Uterus (tissue), 4 donors: ENCODE results near the gene RMND5A. TPM values are rescaled to one million over a fixed set of nuclear protein-coding genes. Genes with fewer than 3 reads are reported as not detected.
"Not testable (repeated sequence)": the region's sequence is repeated elsewhere in the genome, so short reads cannot be mapped to it uniquely, and the experiment has no call there.

Source experiments
- DNase-seq, 2 donors: peaks; one replicate each; pipeline ENCODE4 v3.0.0-alpha.2; 2019 to 2020
- H3K27ac ChIP-seq, 2 donors: fragments of 200-600 bp; sonication (generic); 1 replicate in 1 of 2; 2 replicates in 1 of 2; pipeline ENCODE4 v1.5.1; 2016 to 2018
- H3K27me3 ChIP-seq, 2 donors: fragments of 200-600 bp; sonication (generic); one replicate each; pipeline ENCODE4 v1.5.1; 2018 to 2019; ENCODE audit warnings: control low read depth in 1 of 2
- H3K36me3 ChIP-seq, 2 donors: fragments of 200-600 bp; sonication (generic); one replicate each; pipeline ENCODE4 v1.5.1; 2019; ENCODE audit warnings: control low read depth in 1 of 2
- H3K4me1 ChIP-seq, 2 donors: fragments of 200-600 bp; sonication (generic); one replicate each; pipeline ENCODE4 v1.5.1; 2018 to 2019; ENCODE audit warnings: control low read depth in 1 of 2
- H3K4me3 ChIP-seq, 2 donors: fragments of 200-600 bp; sonication (generic); 1 replicate in 1 of 2; 2 replicates in 1 of 2; pipeline ENCODE4 v1.5.1; 2018 to 2019; ENCODE audit warnings: mild to moderate bottlenecking in 1 of 2
- H3K9me3 ChIP-seq, 2 donors: fragments of 200-600 bp; sonication (generic); one replicate each; pipeline ENCODE4 v1.5.1; 2019; ENCODE audit warnings: control low read depth in 1 of 2
- CTCF ChIP-seq, 4 experiments: fragments of 200-600 bp in 2 of 4; fragments of 450-650 bp in 2 of 4; sonication (generic) in 2 of 4; IDR thresholded peaks; one replicate each; pipeline ENCODE4 v1.5.1; 2016 to 2019; ENCODE audit warnings: antibody characterized with exemption in 4 of 4, mild to moderate bottlenecking in 2 of 4, moderate library complexity in 1 of 4
- POLR2A ChIP-seq, 2 donors: fragments of 450-650 bp; IDR thresholded peaks; one replicate each; pipeline ENCODE4 v1.6.1; 2016; ENCODE audit warnings: antibody characterized with exemption in 2 of 2, mild to moderate bottlenecking in 1 of 2, moderate library complexity in 1 of 2
- intact Hi-C: fragments of 100-400 bp; cut with DNase I; formaldehyde crosslinking; loops from one replicate; pipeline ENCODE4 v1.15.1; 2023; ENCODE audit warnings: low total_unique reads
- total RNA-seq, 4 donors: library from RNA; depleted of rRNA in 3 of 4; stranded (reverse); fragments of >200 nt in 3 of 4; gene quantifications; one replicate each; pipeline versions ENCODE4 v1.1.0 to v1.2.4, GENCODE V29; 2014 to 2023
- donor health status: DM: yes; HTN: yes; CAD: no.

RMND5A gene, protein sequence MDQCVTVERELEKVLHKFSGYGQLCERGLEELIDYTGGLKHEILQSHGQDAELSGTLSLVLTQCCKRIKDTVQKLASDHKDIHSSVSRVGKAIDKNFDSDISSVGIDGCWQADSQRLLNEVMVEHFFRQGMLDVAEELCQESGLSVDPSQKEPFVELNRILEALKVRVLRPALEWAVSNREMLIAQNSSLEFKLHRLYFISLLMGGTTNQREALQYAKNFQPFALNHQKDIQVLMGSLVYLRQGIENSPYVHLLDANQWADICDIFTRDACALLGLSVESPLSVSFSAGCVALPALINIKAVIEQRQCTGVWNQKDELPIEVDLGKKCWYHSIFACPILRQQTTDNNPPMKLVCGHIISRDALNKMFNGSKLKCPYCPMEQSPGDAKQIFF
- 10 to 100 TPM; 33.6 to 71.5 (median 38.0) TPM for total RNA-seq

DNA sequence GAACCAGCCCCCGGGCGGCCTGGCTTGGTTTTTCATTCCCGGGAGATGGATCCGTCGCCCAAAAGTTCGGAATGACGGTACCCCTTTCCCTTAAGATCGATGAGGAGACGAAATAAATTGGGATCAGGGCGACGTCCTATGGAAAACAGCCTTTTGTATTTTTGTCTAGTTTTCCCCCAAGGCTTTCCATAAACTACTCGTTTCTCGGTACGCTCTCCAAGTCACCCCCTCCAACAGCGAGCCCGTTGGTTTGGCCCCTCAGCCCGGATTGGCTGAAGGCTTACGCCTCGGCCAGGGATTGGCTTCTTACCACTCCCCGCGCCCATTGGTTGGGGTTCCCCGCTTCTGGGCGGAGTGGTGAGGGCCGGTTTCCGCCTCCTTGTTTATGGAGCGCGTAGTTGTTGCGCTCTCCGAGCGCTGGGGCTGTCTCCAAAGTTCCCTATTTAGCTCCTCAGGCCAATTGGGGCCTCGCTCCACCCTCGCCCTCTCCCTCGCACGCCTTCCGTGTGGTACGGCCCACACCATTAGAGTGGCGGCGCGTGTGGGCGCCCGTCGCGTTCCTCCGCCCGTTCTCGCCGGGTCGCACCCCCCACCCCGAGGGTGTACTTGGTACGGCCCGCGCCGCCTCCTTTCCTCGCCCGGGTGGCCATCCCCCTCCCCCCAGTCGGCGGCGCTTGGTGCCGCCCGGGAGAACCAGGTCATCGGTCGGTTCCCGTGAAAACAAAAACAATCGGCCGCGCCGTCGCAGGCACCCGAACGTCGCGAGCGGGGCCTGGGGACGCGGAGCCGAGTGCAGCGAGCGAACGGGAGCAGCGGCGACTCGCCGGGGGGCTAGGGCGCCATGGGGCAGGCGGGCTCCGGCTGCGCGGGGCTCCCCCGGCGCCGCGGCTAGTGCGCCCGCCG lies at the start of gene RMND5A:
TSS of gene RMND5A (plus strand) at position 655 of the 903 bp plus-strand sequence. CDS start 377 bp downstream, outside the sequence.
- H3K27me3 ChIP-seq, intact Hi-C loops, H3K4me1 ChIP-seq, H3K36me3 ChIP-seq, H3K9me3 ChIP-seq: not testable (repeated sequence)
- peak; percentile 74 to 80 for TF ChIP-seq POLR2A (IDR thresholded peaks at IDR 0.05)
- peak within 1 kb of the TSS; percentile 90 to 92 for H3K27ac ChIP-seq
- peak within 1 kb of the TSS; percentile 33 to 69 for H3K4me3 ChIP-seq
- DNase-seq = peak; percentile 93 to 95

DNA sequence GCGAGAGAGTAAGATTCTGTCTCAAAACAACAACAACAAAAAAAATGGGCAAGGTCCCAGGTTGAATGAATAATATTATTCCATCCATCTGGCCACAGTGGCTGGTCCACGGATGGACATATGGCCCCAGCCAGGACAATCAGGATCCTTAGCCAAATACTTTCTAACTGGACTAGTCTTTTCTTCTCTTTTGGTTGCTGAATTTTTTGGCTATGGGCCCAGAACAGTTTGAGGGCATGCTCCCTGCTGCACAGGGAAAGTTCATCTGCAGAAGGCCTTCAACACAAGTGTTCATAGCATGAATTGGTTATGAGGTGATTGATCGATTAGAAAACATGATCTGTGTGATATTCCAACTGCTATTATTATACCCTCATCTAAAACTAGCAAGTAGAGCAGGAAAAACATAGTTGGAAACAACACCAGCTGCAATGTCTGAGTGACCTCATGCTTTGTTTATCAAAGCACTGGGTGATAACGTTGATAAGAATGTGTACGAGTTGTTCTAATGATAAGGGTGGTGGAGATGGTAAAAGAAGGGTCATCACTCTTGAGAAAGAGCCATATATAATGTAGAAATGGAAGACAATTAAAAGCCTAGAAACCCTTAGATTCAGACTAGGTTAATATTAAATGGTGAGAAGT lies 48.6 kb upstream of the RMND5A start:
- Histone ChIP-seq H3K4me1 (no peaks in the 10 kb centered on the region), H3K4me3 (no peak overlapping the region), H3K27ac (peak overlapping the region; percentile 36 to 48), H3K27me3 (no peaks in the 10 kb centered on the region), H3K9me3 (no peaks in the 10 kb centered on the region), H3K36me3 (no peaks in the 10 kb centered on the region)
- DNase-seq = peak in 1 of 2 donors; percentile 17
- intact Hi-C loops = no loop called here
- TF ChIP-seq POLR2A (IDR thresholded peaks at IDR 0.05) (no peak), CTCF (IDR thresholded peaks at IDR 0.05) (no peak)

DNA sequence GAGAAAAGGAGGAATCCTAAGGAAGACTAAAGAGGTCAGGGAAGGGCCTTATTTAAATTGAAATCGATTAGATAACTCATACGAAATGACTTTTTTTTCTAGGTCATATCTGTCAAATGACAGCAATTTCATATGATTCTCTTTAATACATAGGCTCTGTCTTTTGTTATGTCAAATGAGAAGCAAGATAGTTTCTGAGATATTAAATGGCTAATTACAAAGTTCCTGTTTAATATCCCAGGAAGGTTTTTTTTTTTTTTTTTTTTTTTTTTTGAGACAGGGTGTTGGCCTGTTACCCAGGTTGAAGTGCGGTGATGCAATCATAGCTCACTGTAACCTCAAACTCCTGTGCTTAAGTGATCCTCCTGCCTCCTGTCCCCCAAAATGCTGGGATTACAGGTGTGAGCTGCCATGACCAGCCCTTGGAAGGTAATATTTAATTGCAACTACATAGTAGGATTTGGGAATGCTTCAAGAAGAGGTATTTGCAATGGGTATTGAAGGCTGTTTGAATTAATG lies 48.0 kb upstream of the RMND5A start:
- no peak for DNase-seq
- Histone ChIP-seq H3K9me3 (no peaks in the 10 kb centered on the region), H3K4me3 (no peak overlapping the region), H3K27me3 (no peaks in the 10 kb centered on the region), H3K36me3 (no peaks in the 10 kb centered on the region), H3K27ac (peak overlapping the region; percentile 36 to 48), H3K4me1 (no peaks in the 10 kb centered on the region)
- TF ChIP-seq POLR2A (IDR thresholded peaks at IDR 0.05) = no peak
- TF ChIP-seq CTCF (IDR thresholded peaks at IDR 0.05) = no peak
- intact Hi-C loops = no loop called here

DNA sequence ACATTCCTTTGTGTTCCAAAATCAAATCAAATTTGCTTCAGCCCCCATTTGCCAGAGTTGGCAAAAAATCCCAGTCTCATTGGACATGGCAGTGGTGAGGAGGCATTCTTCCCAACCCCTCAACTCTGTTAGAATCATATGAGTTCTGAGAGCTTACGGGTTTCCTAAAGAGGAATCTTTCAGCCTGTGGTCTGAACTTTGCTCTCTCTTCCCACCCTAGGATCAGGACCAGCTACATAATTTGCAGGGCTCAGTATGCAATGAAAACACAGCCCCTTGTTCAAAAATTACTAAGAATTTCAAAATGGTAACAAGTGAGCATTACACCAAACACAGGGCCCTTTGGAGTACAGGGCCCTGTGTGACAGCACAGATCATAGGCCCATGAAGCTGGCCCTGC lies 47.1 kb upstream of the RMND5A start:
- Histone ChIP-seq H3K4me1 (no peaks in the 10 kb centered on the region), H3K9me3 (no peaks in the 10 kb centered on the region), H3K4me3 (no peak overlapping the region), H3K27ac (peak overlapping the region in 1 of 2 donors; percentile 42), H3K27me3 (no peaks in the 10 kb centered on the region), H3K36me3 (no peaks in the 10 kb centered on the region)
- no peak for DNase-seq
- intact Hi-C loops = no loop called here
- TF ChIP-seq POLR2A (IDR thresholded peaks at IDR 0.05) = no peak
- no peak for TF ChIP-seq CTCF (IDR thresholded peaks at IDR 0.05)

GRCh38 chr2:86673986-86674670 lies 46.0 kb upstream of the RMND5A start:
- Histone ChIP-seq H3K4me3 (no peak overlapping the region), H3K9me3 (no peaks in the 10 kb centered on the region), H3K27me3 (no peaks in the 10 kb centered on the region), H3K36me3 (no peaks in the 10 kb centered on the region), H3K4me1 (no peaks in the 10 kb centered on the region), H3K27ac (peak overlapping the region; percentile 42 to 65)
- intact Hi-C loops = no loop called here
- TF ChIP-seq POLR2A (IDR thresholded peaks at IDR 0.05) = no peak
- no peak for TF ChIP-seq CTCF (IDR thresholded peaks at IDR 0.05)
- no peak for DNase-seq
